GM18519 (cell line): ENCODE results near the gene POU2F2.

ENCODE experiments used
- ATAC-seq: cut with Tn5 transposase; IDR thresholded peaks from one replicate; pipeline ENCODE4 v1.9.1; 2021; ENCODE audit warnings: mild to moderate bottlenecking, moderate library complexity; ENCODE audit not compliant: unreplicated experiment, low FRiP score

The POU2F2 gene

GRCh38 chr19:42086770-42087550, 45.3 kb downstream of the POU2F2 start:
- ATAC-seq, result no peak

- no peak for ATAC-seq
Observed at GRCh38 chr19:42086188-42086736, 46.0 kb downstream of the POU2F2 start.

GRCh38 chr19:42083537-42083936, 48.7 kb downstream of the POU2F2 start:
- no peak for ATAC-seq

GRCh38 chr19:42081584-42082203, 50.6 kb downstream of the POU2F2 start:
- no peak for ATAC-seq

GRCh38 chr19:42080764-42081375, 51.4 kb downstream of the POU2F2 start:
- no peak for ATAC-seq

- no peak for ATAC-seq
Observed at GRCh38 chr19:42079886-42080763, 52.1 kb downstream of the POU2F2 start.

- ATAC-seq, result no peak
Observed at GRCh38 chr19:42079276-42079669, 53.0 kb downstream of the POU2F2 start.

- no peak for ATAC-seq
Observed at GRCh38 chr19:42078538-42079275, 53.5 kb downstream of the POU2F2 start.

- no peak for ATAC-seq
Observed at GRCh38 chr19:42078058-42078457, 54.2 kb downstream of the POU2F2 start.

- ATAC-seq, result no peak
Observed at GRCh38 chr19:42076380-42076944, 55.8 kb downstream of the POU2F2 start.

- peak; percentile 87 for ATAC-seq
Observed at GRCh38 chr19:42075616-42076379, 56.4 kb downstream of the POU2F2 start, which contains the start of gene ZNF574. Gene ZNF574 (plus strand): TSS chr19:42076166. CDS start chr19:42078607, 2,441 bp downstream.

GRCh38 chr19:42075364-42075615, 57.0 kb downstream of the POU2F2 start:
- ATAC-seq, result no peak

- ATAC-seq, result no peak
Observed at GRCh38 chr19:42074513-42075363, 57.5 kb downstream of the POU2F2 start.

- ATAC-seq, result no peak
Observed at GRCh38 chr19:42071247-42071646, 61.0 kb downstream of the POU2F2 start.

- ATAC-seq, result no peak
Observed at GRCh38 chr19:42069619-42070351, 62.5 kb downstream of the POU2F2 start, which contains the start of gene GRIK5. Gene GRIK5 (minus strand): TSS chr19:42070206. CDS start chr19:42065770, 4,436 bp downstream.

GRCh38 chr19:42068756-42069571, 63.3 kb downstream of the POU2F2 start:
- no peak for ATAC-seq
